Esophagus muscularis mucosa (tissue), 4 donors: ENCODE measurements around the gene TMEM135.

Source experiments
- CTCF ChIP-seq, 3 experiments: fragments of 200-600 bp in 2 of 3; fragments of 450-650 bp in 1 of 3; sonication (generic) in 2 of 3; IDR thresholded peaks; one replicate each; pipeline ENCODE4 v1.5.1; 2017 to 2019; ENCODE audit warnings: antibody characterized with exemption in 3 of 3, mild to moderate bottlenecking in 2 of 3, moderate library complexity in 1 of 3
- EP300 ChIP-seq: sonication (generic); formaldehyde crosslinking; IDR thresholded peaks from one replicate; pipeline ENCODE4 v1.6.1; 2017; ENCODE audit warnings: antibody characterized with exemption
- POLR2A ChIP-seq: fragments of 450-650 bp; IDR thresholded peaks from one replicate; pipeline ENCODE4 v1.6.1; 2017; ENCODE audit warnings: antibody characterized with exemption, moderate library complexity, mild to moderate bottlenecking, low read depth

DNA sequence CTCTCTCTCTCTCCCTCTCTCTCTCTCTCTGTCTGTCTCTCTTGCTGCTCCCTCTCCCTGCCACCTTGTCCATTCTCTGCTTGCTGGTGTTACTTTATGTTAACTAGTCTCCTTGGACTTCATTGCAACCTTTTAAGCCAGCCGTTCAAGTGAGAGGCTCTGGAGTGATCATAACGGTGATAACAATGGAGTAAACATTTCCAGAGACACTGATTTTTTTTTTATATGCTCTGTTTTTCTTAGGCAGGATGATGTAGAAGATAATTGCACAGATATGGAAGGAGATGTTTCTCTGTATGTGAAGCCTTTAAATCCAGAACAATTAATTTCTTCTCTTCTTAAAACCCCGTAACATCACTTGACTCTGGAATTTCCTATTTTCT is 287.7 kb downstream of the TMEM135 start:
- TF ChIP-seq CTCF (IDR thresholded peaks at IDR 0.05) (no peak), POLR2A (no peak), EP300 (no peak)
